Hepatocyte (in vitro differentiated cells): ENCODE data around the gene APBA3.

Experiments used
- EZH2phosphoT487 ChIP-seq: fragments of 200-600 bp; sonication (generic); IDR thresholded peaks from one replicate; pipeline ENCODE4 v1.6.1; 2018; ENCODE audit warnings: antibody characterized with exemption, mild to moderate bottlenecking, low read depth, moderate library complexity; ENCODE audit not compliant: unreplicated experiment, severe bottlenecking
- TF ChIP-seq, protein P1 (sequence below): fragments of 200-600 bp; sonication (generic); IDR thresholded peaks from 2 replicates; pipeline ENCODE4 v1.5.1; 2016; ENCODE audit warnings: antibody characterized with exemption, mild to moderate bottlenecking; ENCODE audit not compliant: poor library complexity

DNA sequence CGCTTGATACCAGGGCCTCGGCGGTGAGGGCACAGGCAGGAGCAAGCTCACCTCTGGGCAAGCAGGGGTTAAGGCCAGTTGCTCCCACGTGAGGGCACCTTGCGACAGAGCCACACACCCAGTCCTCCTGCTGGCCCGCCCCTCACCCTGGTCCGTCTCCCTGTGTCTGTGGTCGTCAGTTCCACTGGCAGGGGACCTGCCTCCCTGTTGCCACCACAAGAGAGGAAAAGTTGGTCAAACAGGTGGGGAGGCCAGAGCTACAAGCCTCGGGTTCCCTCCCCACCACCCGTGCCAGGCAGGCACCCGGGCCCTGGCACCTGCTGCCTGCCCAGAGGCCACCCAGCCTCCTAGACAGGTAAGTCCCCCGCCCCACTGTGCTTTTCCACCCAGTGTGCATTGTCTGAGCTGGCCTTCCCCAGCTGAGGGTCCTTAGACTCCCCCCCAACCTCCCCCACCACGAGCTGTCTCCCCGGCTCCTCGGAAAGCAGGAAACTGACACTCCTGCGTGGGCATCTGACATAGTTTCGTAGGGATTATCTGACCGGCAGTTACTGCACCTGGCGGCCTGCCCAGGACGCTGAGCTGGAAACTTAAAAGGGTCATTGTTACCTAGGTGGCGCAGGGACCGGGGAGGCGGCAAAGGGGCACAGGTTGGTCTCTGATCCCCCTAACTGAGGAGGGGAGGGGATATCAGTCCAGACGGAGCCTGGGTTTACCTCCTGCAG, 53.1 kb downstream of the APBA3 start, which contains the start of gene TJP3:
- TF ChIP-seq, protein P1, sequence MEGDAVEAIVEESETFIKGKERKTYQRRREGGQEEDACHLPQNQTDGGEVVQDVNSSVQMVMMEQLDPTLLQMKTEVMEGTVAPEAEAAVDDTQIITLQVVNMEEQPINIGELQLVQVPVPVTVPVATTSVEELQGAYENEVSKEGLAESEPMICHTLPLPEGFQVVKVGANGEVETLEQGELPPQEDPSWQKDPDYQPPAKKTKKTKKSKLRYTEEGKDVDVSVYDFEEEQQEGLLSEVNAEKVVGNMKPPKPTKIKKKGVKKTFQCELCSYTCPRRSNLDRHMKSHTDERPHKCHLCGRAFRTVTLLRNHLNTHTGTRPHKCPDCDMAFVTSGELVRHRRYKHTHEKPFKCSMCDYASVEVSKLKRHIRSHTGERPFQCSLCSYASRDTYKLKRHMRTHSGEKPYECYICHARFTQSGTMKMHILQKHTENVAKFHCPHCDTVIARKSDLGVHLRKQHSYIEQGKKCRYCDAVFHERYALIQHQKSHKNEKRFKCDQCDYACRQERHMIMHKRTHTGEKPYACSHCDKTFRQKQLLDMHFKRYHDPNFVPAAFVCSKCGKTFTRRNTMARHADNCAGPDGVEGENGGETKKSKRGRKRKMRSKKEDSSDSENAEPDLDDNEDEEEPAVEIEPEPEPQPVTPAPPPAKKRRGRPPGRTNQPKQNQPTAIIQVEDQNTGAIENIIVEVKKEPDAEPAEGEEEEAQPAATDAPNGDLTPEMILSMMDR, result no peak
- no peak for TF ChIP-seq EZH2phosphoT487
